PC-3 (cell line): ENCODE results near the gene FANCC. TPM values are rescaled to one million over a fixed set of nuclear protein-coding genes. Genes with fewer than 3 reads are reported as not detected.

Experiments
- ATAC-seq: fragments of 200-7000 bp; cut with Tn5 transposase; 2 replicates; pipeline ENCODE4 v1.9.1; 2020; ENCODE audit warnings: mild to moderate bottlenecking, moderate library complexity
- BruUV-seq: library from RNA; stranded (reverse); fragments of 400-500 nt; replicated peaks from 2 replicates; lab custom pipeline; 2021; lab: Mats Ljungman, UMichigan
- CTCF ChIA-PET: fragments of 300-600 bp; sonication (Branson Sonifier 250); formaldehyde crosslinking; loops from one replicate; lab custom pipeline; 2022; ENCODE audit warnings: antibody characterized with exemption; lab: Charles Lee
- POLR2A ChIA-PET: fragments of 300-600 bp; sonication (Branson Sonifier 250); formaldehyde crosslinking; loops from one replicate; lab custom pipeline; 2022; ENCODE audit warnings: antibody characterized with exemption; ENCODE audit not compliant: unreplicated experiment; lab: Charles Lee
- DNase-seq: peaks from one replicate; pipeline ENCODE4 v3.0.0-alpha.2; 2015
- H2AFZ ChIP-seq: fragments of 300-600 bp; sonication (generic); 2 replicates; pipeline ENCODE4 v1.6.0; 2016; ENCODE audit warnings: antibody characterized with exemption, low read length
- H3F3A ChIP-seq: fragments of 300-600 bp; sonication (generic); one replicate; pipeline ENCODE4 v1.6.0; 2017; ENCODE audit warnings: antibody characterized with exemption, low read length, control low read depth, mild to moderate bottlenecking; ENCODE audit not compliant: unreplicated experiment
- H3K27ac ChIP-seq: fragments of 300-600 bp; sonication (generic); 2 replicates; pipeline ENCODE4 v1.5.1; 2016; ENCODE audit warnings: mild to moderate bottlenecking, low read length
- H3K27me3 ChIP-seq: fragments of 300-600 bp; sonication (generic); 2 replicates; pipeline ENCODE4 v1.6.1; 2016; ENCODE audit warnings: low read length, mixed read lengths
- H3K36me3 ChIP-seq: fragments of 300-600 bp; sonication (generic); 2 replicates; pipeline ENCODE4 v1.6.1; 2016; ENCODE audit warnings: low read depth, mixed run types, low read length, mixed read lengths
- H3K4me1 ChIP-seq: fragments of 300-600 bp; sonication (generic); 2 replicates; pipeline ENCODE4 v1.5.1; 2016; ENCODE audit warnings: low read length; ENCODE audit not compliant: insufficient read depth
- H3K4me2 ChIP-seq: fragments of 300-600 bp; sonication (generic); 2 replicates; pipeline ENCODE4 v1.6.0; 2016; ENCODE audit warnings: low read length
- H3K4me3 ChIP-seq: fragments of 300-600 bp; sonication (generic); 2 replicates; pipeline ENCODE4 v1.5.1; 2016; ENCODE audit warnings: mild to moderate bottlenecking, low read length, mixed read lengths
- H3K79me2 ChIP-seq: fragments of 300-600 bp; sonication (generic); 2 replicates; pipeline ENCODE4 v1.6.1; 2017; ENCODE audit warnings: low read length, mixed read lengths
- H3K9ac ChIP-seq: fragments of 300-600 bp; sonication (generic); 2 replicates; pipeline ENCODE4 v1.6.0; 2016; ENCODE audit warnings: mild to moderate bottlenecking, low read length
- H3K9me2 ChIP-seq: fragments of 300-600 bp; sonication (generic); replicated peaks from 2 replicates; pipeline ENCODE4 v1.6.1; 2016; ENCODE audit warnings: mixed run types, low read length, mixed read lengths
- H3K9me3 ChIP-seq: fragments of 300-600 bp; sonication (generic); 2 replicates; pipeline ENCODE4 v1.6.1; 2016; ENCODE audit warnings: low read length, mixed read lengths
- H4K20me1 ChIP-seq: fragments of 300-600 bp; sonication (generic); 2 replicates; pipeline ENCODE4 v1.6.1; 2016; ENCODE audit warnings: low read length, mixed read lengths
- CTCF ChIP-seq: fragments of 300-600 bp; sonication (generic); conservative IDR thresholded peaks from 2 replicates; pipeline ENCODE4 v1.5.1; 2017; ENCODE audit warnings: antibody characterized with exemption, low read depth, mild to moderate bottlenecking, low read length
- EZH2 ChIP-seq: fragments of 300-600 bp; sonication (generic); IDR thresholded peaks from one replicate; pipeline ENCODE4 v1.6.1; 2017; ENCODE audit warnings: antibody characterized with exemption, mild to moderate bottlenecking, low read length; ENCODE audit not compliant: unreplicated experiment
- EZH2phosphoT487 ChIP-seq: fragments of 300-600 bp; sonication (generic); IDR thresholded peaks from 2 replicates; pipeline ENCODE4 v1.6.1; 2018; ENCODE audit warnings: mild to moderate bottlenecking, antibody characterized with exemption, low read length, borderline replicate concordance
- intact Hi-C: fragments of 100-400 bp; cut with micrococcal nuclease; formaldehyde crosslinking; loops from 2 replicates; pipeline ENCODE4 v1.9.0; 2023
- total RNA-seq: library from RNA; depleted of rRNA; stranded (reverse); fragments of >200 nt; gene quantifications from 2 replicates; pipeline ENCODE4 v1.2.3, GENCODE V29; 2014

Gene FANCC
- total RNA-seq, 1 experiment from 2014 or later: 6.9 TPM

- Histone ChIP-seq H3K9ac (no peak overlapping the region), H3K9me3 (no peaks in the 10 kb centered on the region), H3K27ac (no peak overlapping the region), H3K4me1 (no peaks in the 10 kb centered on the region; the same call in 1 of the 2 replicates), H3K4me3 (no peak overlapping the region), H3F3A (no peaks in the 10 kb centered on the region), H2AFZ (no peak overlapping the region), H3K4me2 (no peak overlapping the region), H3K27me3 (no peaks in the 10 kb centered on the region), H3K36me3 (no peaks in the 10 kb centered on the region), H3K9me2 (no peaks in the 10 kb centered on the region), H4K20me1 (no peaks in the 10 kb centered on the region), H3K79me2 (no peaks in the 10 kb centered on the region)
- TF ChIP-seq CTCF (no peak), EZH2 (no peak), EZH2phosphoT487 (no peak)
- ATAC-seq (no peak), DNase-seq (no peak)
- ChIA-PET CTCF (no interaction called here), POLR2A (no interaction called here)
- BruUV-seq: no TSS peak
- intact Hi-C loops: no loop called here
Measured at GRCh38 chr9:95357316-95357715, 39.8 kb upstream of the FANCC start.

- intact Hi-C loops: no loop called here
- H3K4me3 ChIP-seq: no peak overlapping the region
- TF ChIP-seq EZH2 (no peak), CTCF (no peak), EZH2phosphoT487 (no peak)
- H3K27me3 ChIP-seq: no peaks in the 10 kb centered on the region
- H3K9me3 ChIP-seq: no peaks in the 10 kb centered on the region
- no peak overlapping the region for H3K27ac ChIP-seq
- no peaks in the 10 kb centered on the region for H3K9me2 ChIP-seq
- H3K36me3 ChIP-seq: no peaks in the 10 kb centered on the region
- H3K4me1 ChIP-seq: no peaks in the 10 kb centered on the region; the same call in 1 of the 2 replicates
- H3K9ac ChIP-seq: no peak overlapping the region
- POLR2A ChIA-PET: no interaction called here
- ATAC-seq: no peak
- CTCF ChIA-PET: no interaction called here
- no peaks in the 10 kb centered on the region for H4K20me1 ChIP-seq
- BruUV-seq: no TSS peak
- no peaks in the 10 kb centered on the region for H3F3A ChIP-seq
- H3K4me2 ChIP-seq: no peak overlapping the region
- H3K79me2 ChIP-seq: no peaks in the 10 kb centered on the region
- no peak overlapping the region for H2AFZ ChIP-seq
- DNase-seq: no peak
Measured at GRCh38 chr9:95355500-95355899, 38.0 kb upstream of the FANCC start.

GRCh38 chr9:95351051-95351450 is 33.5 kb upstream of the FANCC start:
- H3K9ac ChIP-seq: no peak overlapping the region
- no peak overlapping the region for H3K4me2 ChIP-seq
- DNase-seq: no peak
- no peaks in the 10 kb centered on the region for H3K27me3 ChIP-seq
- H2AFZ ChIP-seq: no peak overlapping the region
- TF ChIP-seq EZH2 (no peak), EZH2phosphoT487 (no peak)
- no peaks in the 10 kb centered on the region for H4K20me1 ChIP-seq
- POLR2A ChIA-PET: no interaction called here
- H3K4me1 ChIP-seq: no peaks in the 10 kb centered on the region
- CTCF ChIA-PET: no interaction called here
- no peaks in the 10 kb centered on the region for H3K36me3 ChIP-seq
- no peak overlapping the region for H3K27ac ChIP-seq
- intact Hi-C loops: no loop called here
- ATAC-seq: no peak
- no peaks in the 10 kb centered on the region for H3F3A ChIP-seq
- H3K4me3 ChIP-seq: no peak overlapping the region
- no peaks in the 10 kb centered on the region for H3K79me2 ChIP-seq
- H3K9me3 ChIP-seq: no peaks in the 10 kb centered on the region
- no peaks in the 10 kb centered on the region for H3K9me2 ChIP-seq
- no TSS peak for BruUV-seq
